SK-N-SH (cell line): ENCODE results near the gene ABCA4. TPM values are rescaled to one million over a fixed set of nuclear protein-coding genes. Genes with fewer than 3 reads are reported as not detected.

ENCODE experiments used
- CTCF ChIA-PET: fragments of 300-600, 350-600 bp; formaldehyde crosslinking; extraction: SDS; loops from one replicate; lab custom pipeline; 2021; lab: Yijun Ruan, JAX
- POLR2A ChIA-PET: fragments of 350-600 bp; sonication (Branson Sonifier 250); formaldehyde crosslinking; extraction: SDS; loops from one replicate; lab custom pipeline; 2020; ENCODE audit warnings: antibody characterized with exemption, inconsistent platforms; lab: Yijun Ruan, JAX
- DNase-seq: peaks from one replicate; pipeline ENCODE4 v3.0.0; 2012
- H2AFZ ChIP-seq: fragments of 200-600 bp; sonication (generic); 2 replicates; pipeline ENCODE4 v1.8.1; 2016; ENCODE audit warnings: antibody characterized with exemption, mild to moderate bottlenecking, low read depth
- H3F3A ChIP-seq: fragments of 200-600 bp; sonication (generic); replicated peaks from 2 replicates; pipeline ENCODE3; 2016; ENCODE audit warnings: antibody characterized with exemption, mild to moderate bottlenecking; ENCODE audit not compliant: insufficient read depth
- H3K27ac ChIP-seq, 2 experiments: fragments of 200-500 bp in 1 of 2; fragments of 200-600 bp in 1 of 2; sonication (Bioruptor generic) in 1 of 2; sonication (generic), shearing (Covaris generic) in 1 of 2; 2 replicates each; pipeline versions ENCODE4 v1.5.1 to v1.6.1; 2014 to 2016; ENCODE audit warnings: low read depth in 2 of 2, inconsistent platforms in 1 of 2, low read length in 1 of 2, mild to moderate bottlenecking in 1 of 2, mixed read lengths in 1 of 2
- H3K27me3 ChIP-seq: fragments of 200-600 bp; sonication (generic), shearing (Covaris generic); 2 replicates; pipeline ENCODE4 v1.6.1; 2016; ENCODE audit warnings: mixed run types; ENCODE audit not compliant: insufficient read depth
- H3K36me3 ChIP-seq, 2 experiments: fragments of 200-500 bp in 1 of 2; fragments of 200-600 bp in 1 of 2; sonication (Bioruptor generic) in 1 of 2; sonication (generic) in 1 of 2; replicated peaks in 1 of 2; 2 replicates each; pipeline versions ENCODE3 to v1.5.1; 2014 to 2016; ENCODE audit warnings: low read length in 1 of 2, mild to moderate bottlenecking in 1 of 2; ENCODE audit not compliant: insufficient read depth in 2 of 2, control insufficient read depth in 1 of 2
- H3K4me1 ChIP-seq, 2 experiments: fragments of 200-500 bp in 1 of 2; fragments of 200-600 bp in 1 of 2; sonication (Bioruptor generic) in 1 of 2; sonication (generic), shearing (Covaris generic) in 1 of 2; 2 replicates each; pipeline versions ENCODE4 v1.5.1 to v1.6.1; 2014 to 2016; ENCODE audit warnings: low read depth in 1 of 2, low read length in 1 of 2, mixed run types in 1 of 2; ENCODE audit not compliant: insufficient read depth in 2 of 2, control insufficient read depth in 1 of 2
- H3K4me2 ChIP-seq: fragments of 200-600 bp; sonication (generic), shearing (Covaris generic); 2 replicates; pipeline ENCODE4 v1.6.1; 2017; ENCODE audit warnings: mixed run types
- H3K4me3 ChIP-seq, 2 experiments: fragments of 200-500 bp in 1 of 2; fragments of 200-600 bp in 1 of 2; sonication (Bioruptor generic) in 1 of 2; sonication (generic), shearing (Covaris generic) in 1 of 2; 2 replicates each; pipeline versions ENCODE4 v1.5.1 to v1.8.1; 2014 to 2016; ENCODE audit warnings: low read depth in 2 of 2, inconsistent platforms in 1 of 2, low read length in 1 of 2, mild to moderate bottlenecking in 1 of 2, mixed read lengths in 1 of 2, moderate library complexity in 1 of 2
- H3K79me2 ChIP-seq: fragments of 200-600 bp; sonication (generic); 2 replicates; pipeline ENCODE4 v1.8.1; 2017; ENCODE audit warnings: mild to moderate bottlenecking; ENCODE audit not compliant: insufficient read depth
- H3K9ac ChIP-seq: fragments of 200-600 bp; sonication (generic); 2 replicates; pipeline ENCODE4 v1.6.1; 2017; ENCODE audit warnings: mixed run types
- H3K9me2 ChIP-seq: fragments of 200-600 bp; sonication (generic); 2 replicates; pipeline ENCODE4 v1.6.1; 2017; ENCODE audit warnings: mixed run types
- H3K9me3 ChIP-seq: fragments of 200-600 bp; sonication (generic); 2 replicates; pipeline ENCODE4 v1.6.1; 2017; ENCODE audit warnings: mixed run types, mild to moderate bottlenecking, moderate library complexity
- H4K20me1 ChIP-seq: fragments of 200-600 bp; sonication (generic); 2 replicates; pipeline ENCODE4 v1.6.1; 2017; ENCODE audit warnings: mild to moderate bottlenecking, mixed run types; ENCODE audit not compliant: insufficient read depth
- CHD2 ChIP-seq: fragments of 150-350 bp; IDR thresholded peaks from 2 replicates; pipeline ENCODE4 v1.6.1; 2018; ENCODE audit warnings: low read length; ENCODE audit not compliant: partially characterized antibody
- EZH2phosphoT487 ChIP-seq: fragments of 200-600 bp; sonication (generic); IDR thresholded peaks from 2 replicates; pipeline ENCODE4 v1.6.1; 2017; ENCODE audit warnings: low read depth, mixed run types, mild to moderate bottlenecking, antibody characterized with exemption, moderate library complexity, borderline replicate concordance
- FOSL2 ChIP-seq: IDR thresholded peaks from 2 replicates; pipeline ENCODE4 v1.4.0; 2012; ENCODE audit warnings: low read depth, mild to moderate bottlenecking, moderate library complexity, borderline replicate concordance
- FOXM1 ChIP-seq: IDR thresholded peaks from 2 replicates; pipeline ENCODE4 v1.4.0; 2012; ENCODE audit warnings: low read depth, mild to moderate bottlenecking
- GABPA ChIP-seq: IDR thresholded peaks from 2 replicates; pipeline ENCODE4 v1.4.0; 2012; ENCODE audit warnings: low read depth, mild to moderate bottlenecking
- JUND ChIP-seq: IDR thresholded peaks from 2 replicates; pipeline ENCODE4 v1.4.0; 2012
- NRF1 ChIP-seq: IDR thresholded peaks from 2 replicates; pipeline ENCODE4 v1.6.1; 2012; ENCODE audit warnings: low read depth, mild to moderate bottlenecking, low read length
- POLR2AphosphoS5 ChIP-seq: IDR thresholded peaks from 2 replicates; pipeline ENCODE4 v1.6.1; 2012; ENCODE audit warnings: low read depth, low read length
- RCOR1 ChIP-seq: fragments of 150-350 bp; IDR thresholded peaks from 2 replicates; pipeline ENCODE4 v1.6.1; 2017; ENCODE audit warnings: antibody characterized with exemption, low read length
- RXRA ChIP-seq: IDR thresholded peaks from 2 replicates; pipeline ENCODE4 v1.4.0; 2012; ENCODE audit warnings: low read depth, mild to moderate bottlenecking, borderline replicate concordance
- SMC3 ChIP-seq: IDR thresholded peaks from 2 replicates; pipeline ENCODE4 v1.6.1; 2012; ENCODE audit warnings: low read depth, low read length, improper control_type of control experiment
- TAF1 ChIP-seq: IDR thresholded peaks from 2 replicates; pipeline ENCODE4 v1.6.1; 2012; ENCODE audit warnings: low read depth, mild to moderate bottlenecking, low read length, moderate library complexity, borderline replicate concordance
- TCF12 ChIP-seq: IDR thresholded peaks from 2 replicates; pipeline ENCODE4 v1.4.0; 2012
- TEAD4 ChIP-seq: IDR thresholded peaks from 2 replicates; pipeline ENCODE4 v1.4.0; 2012; ENCODE audit warnings: mild to moderate bottlenecking, borderline replicate concordance; ENCODE audit not compliant: insufficient read depth
- WGBS: methylation state at CpG from one replicate; pipeline ENCODE4 v1.1.6; 2017; ENCODE audit warnings: low lambda C conversion rate; 5-methylcytosine and 5-hydroxymethylcytosine counted together
- polyA plus RNA-seq, 3 experiments: library from polyadenylated mRNA; depleted of rRNA; stranded (reverse); fragments of >200 nt; gene quantifications; 2 replicates each; pipeline ENCODE4 v1.2.3, GENCODE V29; 2012
- TF ChIP-seq, protein P1 (sequence below): IDR thresholded peaks from 2 replicates; pipeline ENCODE4 v1.4.0; 2012; ENCODE audit warnings: low read depth, borderline replicate concordance
- TF ChIP-seq, protein P2 (sequence below): fragments of 200-600 bp; sonication (generic); IDR thresholded peaks from 2 replicates; pipeline ENCODE4 v1.6.1; 2017; ENCODE audit warnings: antibody characterized with exemption, mild to moderate bottlenecking, moderate library complexity
- TF ChIP-seq, protein P3 (sequence below): fragments of 150-350 bp; IDR thresholded peaks from 2 replicates; pipeline ENCODE4 v1.6.1; 2016; ENCODE audit warnings: mild to moderate bottlenecking, low read depth, low read length
- TF ChIP-seq, protein P4 (sequence below): IDR thresholded peaks from 2 replicates; pipeline ENCODE4; 2012
- TF ChIP-seq, protein P5 (sequence below): IDR thresholded peaks from 2 replicates; pipeline ENCODE4 v1.6.1; 2012; ENCODE audit warnings: mild to moderate bottlenecking, low read depth, low read length, moderate library complexity

ABCA4 gene
- polyA plus RNA-seq, 1 of the 3 experiments (the other 2 are of a cell fraction), result 0.03 TPM

DNA sequence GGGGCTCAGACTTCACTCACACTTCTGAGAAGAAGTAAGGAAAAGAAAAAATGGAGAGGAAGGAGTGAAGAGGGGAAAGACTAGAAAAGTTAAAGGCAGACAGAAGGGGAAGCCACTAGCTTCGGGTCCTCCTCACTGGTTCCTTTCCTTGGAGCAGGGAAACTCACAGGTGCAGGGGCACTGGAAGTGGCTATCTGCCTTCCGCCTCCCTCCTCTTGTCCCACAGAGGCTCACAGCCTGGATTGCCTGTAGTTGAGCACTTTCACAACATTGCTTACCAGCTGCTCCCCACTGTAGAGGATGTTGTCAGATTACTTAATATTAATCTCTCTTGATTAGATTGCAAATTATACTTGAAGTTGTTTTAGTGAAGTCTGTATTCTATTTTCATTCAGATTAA lies 21.6 kb upstream of the ABCA4 start:
- ChIA-PET CTCF (interaction anchor here (0.7 to 1.3 kb wide), 2 partner anchors 74 to 193 kb away, joined by 3 read pairs; no protein-coding TSS in a partner anchor), POLR2A (no interaction called here)
- H3K27me3 ChIP-seq, result no peaks in the 10 kb centered on the region
- H3K9me2 ChIP-seq, result no peaks in the 10 kb centered on the region
- 87% methylated on average over 2 of the region's 2 CpGs for WGBS
- no peak for DNase-seq
- H2AFZ ChIP-seq, result no peak overlapping the region
- TF ChIP-seq, protein P1, sequence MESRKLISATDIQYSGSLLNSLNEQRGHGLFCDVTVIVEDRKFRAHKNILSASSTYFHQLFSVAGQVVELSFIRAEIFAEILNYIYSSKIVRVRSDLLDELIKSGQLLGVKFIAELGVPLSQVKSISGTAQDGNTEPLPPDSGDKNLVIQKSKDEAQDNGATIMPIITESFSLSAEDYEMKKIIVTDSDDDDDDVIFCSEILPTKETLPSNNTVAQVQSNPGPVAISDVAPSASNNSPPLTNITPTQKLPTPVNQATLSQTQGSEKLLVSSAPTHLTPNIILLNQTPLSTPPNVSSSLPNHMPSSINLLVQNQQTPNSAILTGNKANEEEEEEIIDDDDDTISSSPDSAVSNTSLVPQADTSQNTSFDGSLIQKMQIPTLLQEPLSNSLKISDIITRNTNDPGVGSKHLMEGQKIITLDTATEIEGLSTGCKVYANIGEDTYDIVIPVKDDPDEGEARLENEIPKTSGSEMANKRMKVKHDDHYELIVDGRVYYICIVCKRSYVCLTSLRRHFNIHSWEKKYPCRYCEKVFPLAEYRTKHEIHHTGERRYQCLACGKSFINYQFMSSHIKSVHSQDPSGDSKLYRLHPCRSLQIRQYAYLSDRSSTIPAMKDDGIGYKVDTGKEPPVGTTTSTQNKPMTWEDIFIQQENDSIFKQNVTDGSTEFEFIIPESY, result no peak
- TF ChIP-seq, protein P2, sequence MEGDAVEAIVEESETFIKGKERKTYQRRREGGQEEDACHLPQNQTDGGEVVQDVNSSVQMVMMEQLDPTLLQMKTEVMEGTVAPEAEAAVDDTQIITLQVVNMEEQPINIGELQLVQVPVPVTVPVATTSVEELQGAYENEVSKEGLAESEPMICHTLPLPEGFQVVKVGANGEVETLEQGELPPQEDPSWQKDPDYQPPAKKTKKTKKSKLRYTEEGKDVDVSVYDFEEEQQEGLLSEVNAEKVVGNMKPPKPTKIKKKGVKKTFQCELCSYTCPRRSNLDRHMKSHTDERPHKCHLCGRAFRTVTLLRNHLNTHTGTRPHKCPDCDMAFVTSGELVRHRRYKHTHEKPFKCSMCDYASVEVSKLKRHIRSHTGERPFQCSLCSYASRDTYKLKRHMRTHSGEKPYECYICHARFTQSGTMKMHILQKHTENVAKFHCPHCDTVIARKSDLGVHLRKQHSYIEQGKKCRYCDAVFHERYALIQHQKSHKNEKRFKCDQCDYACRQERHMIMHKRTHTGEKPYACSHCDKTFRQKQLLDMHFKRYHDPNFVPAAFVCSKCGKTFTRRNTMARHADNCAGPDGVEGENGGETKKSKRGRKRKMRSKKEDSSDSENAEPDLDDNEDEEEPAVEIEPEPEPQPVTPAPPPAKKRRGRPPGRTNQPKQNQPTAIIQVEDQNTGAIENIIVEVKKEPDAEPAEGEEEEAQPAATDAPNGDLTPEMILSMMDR, result no peak
- TF ChIP-seq TCF12, result no peak
- TF ChIP-seq CHD2, result no peak
- no peak for TF ChIP-seq POLR2AphosphoS5
- TF ChIP-seq FOXM1, result no peak
- no peak for TF ChIP-seq GABPA
- no peak for TF ChIP-seq RXRA
- no peak for TF ChIP-seq TAF1
- no peak for TF ChIP-seq JUND
- no peak for TF ChIP-seq TEAD4
- no peak overlapping the region for H3K9ac ChIP-seq
- no peaks in the 10 kb centered on the region for H3K9me3 ChIP-seq
- H4K20me1 ChIP-seq, result no peaks in the 10 kb centered on the region
- H3K36me3 ChIP-seq, result no peaks in the 10 kb centered on the region
- peaks cover 0 to 5% of the 10 kb centered on the region in 2 experiments; a peak in 1 of 4 replicates for H3K4me1 ChIP-seq
- no peaks in the 10 kb centered on the region for H3F3A ChIP-seq
- no peaks in the 10 kb centered on the region for H3K79me2 ChIP-seq
- H3K4me2 ChIP-seq, result no peak overlapping the region
- H3K4me3 ChIP-seq, result no peak overlapping the region
- no peak overlapping the region; a peak in 1 of 4 replicates for H3K27ac ChIP-seq

DNA sequence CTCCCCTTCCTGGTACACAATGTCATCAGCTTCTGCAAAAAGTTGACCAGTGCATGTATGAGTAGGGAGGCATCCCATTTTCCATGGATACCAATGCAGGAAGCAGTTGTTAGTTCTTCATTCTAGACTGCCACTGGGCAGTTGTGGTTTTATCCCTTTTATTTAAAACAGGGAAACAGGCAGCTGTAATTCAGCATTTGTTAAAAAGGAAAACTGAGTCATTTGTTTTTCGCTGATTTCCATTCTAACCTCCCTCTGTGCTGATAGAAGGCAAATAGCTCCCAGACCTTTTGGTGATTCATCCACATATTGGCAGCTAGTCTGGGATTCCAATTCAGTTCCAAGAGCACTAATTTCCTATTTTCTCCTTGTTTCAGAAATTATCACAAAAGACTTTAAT lies 21.1 kb upstream of the ABCA4 start:
- 33% methylated on average over 1 of the region's 1 CpG for WGBS
- no peak overlapping the region; a peak in 1 of 4 replicates for H3K27ac ChIP-seq
- ChIA-PET POLR2A (no interaction called here), CTCF (interaction anchor here (1.3 kb wide), 1 partner anchor 194 kb away, joined by 3 read pairs; no protein-coding TSS in a partner anchor)
- H2AFZ ChIP-seq, result no peak overlapping the region
- no peaks in the 10 kb centered on the region for H4K20me1 ChIP-seq
- H3K79me2 ChIP-seq, result no peaks in the 10 kb centered on the region
- no peak overlapping the region for H3K9ac ChIP-seq
- no peaks in the 10 kb centered on the region for H3K9me2 ChIP-seq
- H3K36me3 ChIP-seq, result no peaks in the 10 kb centered on the region
- H3F3A ChIP-seq, result no peaks in the 10 kb centered on the region
- H3K27me3 ChIP-seq, result no peaks in the 10 kb centered on the region
- H3K4me3 ChIP-seq, result no peak overlapping the region
- DNase-seq, result no peak
- peak; percentile 29; the same call in 1 of the 2 replicates for TF ChIP-seq JUND
- no peak for TF ChIP-seq NRF1
- peak; percentile 42; the same call in 1 of the 2 replicates for TF ChIP-seq FOSL2
- TF ChIP-seq RXRA, result no peak
- TF ChIP-seq SMC3, result no peak
- TF ChIP-seq, protein P3, sequence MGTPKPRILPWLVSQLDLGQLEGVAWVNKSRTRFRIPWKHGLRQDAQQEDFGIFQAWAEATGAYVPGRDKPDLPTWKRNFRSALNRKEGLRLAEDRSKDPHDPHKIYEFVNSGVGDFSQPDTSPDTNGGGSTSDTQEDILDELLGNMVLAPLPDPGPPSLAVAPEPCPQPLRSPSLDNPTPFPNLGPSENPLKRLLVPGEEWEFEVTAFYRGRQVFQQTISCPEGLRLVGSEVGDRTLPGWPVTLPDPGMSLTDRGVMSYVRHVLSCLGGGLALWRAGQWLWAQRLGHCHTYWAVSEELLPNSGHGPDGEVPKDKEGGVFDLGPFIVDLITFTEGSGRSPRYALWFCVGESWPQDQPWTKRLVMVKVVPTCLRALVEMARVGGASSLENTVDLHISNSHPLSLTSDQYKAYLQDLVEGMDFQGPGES, result no peak
- TF ChIP-seq, protein P4, sequence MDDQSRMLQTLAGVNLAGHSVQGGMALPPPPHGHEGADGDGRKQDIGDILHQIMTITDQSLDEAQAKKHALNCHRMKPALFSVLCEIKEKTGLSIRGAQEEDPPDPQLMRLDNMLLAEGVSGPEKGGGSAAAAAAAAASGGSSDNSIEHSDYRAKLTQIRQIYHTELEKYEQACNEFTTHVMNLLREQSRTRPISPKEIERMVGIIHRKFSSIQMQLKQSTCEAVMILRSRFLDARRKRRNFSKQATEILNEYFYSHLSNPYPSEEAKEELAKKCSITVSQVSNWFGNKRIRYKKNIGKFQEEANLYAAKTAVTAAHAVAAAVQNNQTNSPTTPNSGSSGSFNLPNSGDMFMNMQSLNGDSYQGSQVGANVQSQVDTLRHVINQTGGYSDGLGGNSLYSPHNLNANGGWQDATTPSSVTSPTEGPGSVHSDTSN, result peak; percentile 15; the same call in 1 of the 2 replicates
- peak; percentile 53 for TF ChIP-seq TCF12
- TF ChIP-seq, protein P5, sequence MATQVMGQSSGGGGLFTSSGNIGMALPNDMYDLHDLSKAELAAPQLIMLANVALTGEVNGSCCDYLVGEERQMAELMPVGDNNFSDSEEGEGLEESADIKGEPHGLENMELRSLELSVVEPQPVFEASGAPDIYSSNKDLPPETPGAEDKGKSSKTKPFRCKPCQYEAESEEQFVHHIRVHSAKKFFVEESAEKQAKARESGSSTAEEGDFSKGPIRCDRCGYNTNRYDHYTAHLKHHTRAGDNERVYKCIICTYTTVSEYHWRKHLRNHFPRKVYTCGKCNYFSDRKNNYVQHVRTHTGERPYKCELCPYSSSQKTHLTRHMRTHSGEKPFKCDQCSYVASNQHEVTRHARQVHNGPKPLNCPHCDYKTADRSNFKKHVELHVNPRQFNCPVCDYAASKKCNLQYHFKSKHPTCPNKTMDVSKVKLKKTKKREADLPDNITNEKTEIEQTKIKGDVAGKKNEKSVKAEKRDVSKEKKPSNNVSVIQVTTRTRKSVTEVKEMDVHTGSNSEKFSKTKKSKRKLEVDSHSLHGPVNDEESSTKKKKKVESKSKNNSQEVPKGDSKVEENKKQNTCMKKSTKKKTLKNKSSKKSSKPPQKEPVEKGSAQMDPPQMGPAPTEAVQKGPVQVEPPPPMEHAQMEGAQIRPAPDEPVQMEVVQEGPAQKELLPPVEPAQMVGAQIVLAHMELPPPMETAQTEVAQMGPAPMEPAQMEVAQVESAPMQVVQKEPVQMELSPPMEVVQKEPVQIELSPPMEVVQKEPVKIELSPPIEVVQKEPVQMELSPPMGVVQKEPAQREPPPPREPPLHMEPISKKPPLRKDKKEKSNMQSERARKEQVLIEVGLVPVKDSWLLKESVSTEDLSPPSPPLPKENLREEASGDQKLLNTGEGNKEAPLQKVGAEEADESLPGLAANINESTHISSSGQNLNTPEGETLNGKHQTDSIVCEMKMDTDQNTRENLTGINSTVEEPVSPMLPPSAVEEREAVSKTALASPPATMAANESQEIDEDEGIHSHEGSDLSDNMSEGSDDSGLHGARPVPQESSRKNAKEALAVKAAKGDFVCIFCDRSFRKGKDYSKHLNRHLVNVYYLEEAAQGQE, result no peak
- TF ChIP-seq RCOR1, result no peak
- no peak for TF ChIP-seq EZH2phosphoT487
- no peaks in the 10 kb centered on the region for H3K9me3 ChIP-seq
- H3K4me1 ChIP-seq, result peaks cover 0 to 5% of the 10 kb centered on the region in 2 experiments; a peak in 1 of 4 replicates
- no peak overlapping the region for H3K4me2 ChIP-seq
